Hematopoietic multipotent progenitor cell treated with erythropoietin and hydrocortisone succinate and interleukin-3 and kit ligand, for 6 days (in vitro differentiated cells): Measurements from ENCODE around the gene VN1R5.
"Not testable (repeated sequence)": the region's sequence is repeated elsewhere in the genome, so short reads cannot be mapped to it uniquely, and the experiment has no call there.

ENCODE experiments used
- DNase-seq: peaks from one replicate; pipeline ENCODE4 v3.0.0-alpha.2; 2015

Gene VN1R5

GRCh38 chr1:247274605-247275256, 18.9 kb downstream of the VN1R5 start:
- no peak for DNase-seq

GRCh38 chr1:247277191-247277590, 21.3 kb downstream of the VN1R5 start:
- no peak for DNase-seq

GRCh38 chr1:247281001-247281574, 25.2 kb downstream of the VN1R5 start:
- no peak for DNase-seq

- DNase-seq = no peak
These were observed 30.3 kb downstream of the VN1R5 start for GRCh38 chr1:247286134-247286670.

- no peak for DNase-seq
These were observed 31.6 kb downstream of the VN1R5 start for GRCh38 chr1:247287460-247287859.

GRCh38 chr1:247288341-247288740, 32.5 kb downstream of the VN1R5 start:
- DNase-seq = no peak

- DNase-seq = not testable (repeated sequence)
These were observed 33.5 kb downstream of the VN1R5 start for GRCh38 chr1:247289274-247289892.

GRCh38 chr1:247290576-247290975, 34.7 kb downstream of the VN1R5 start:
- DNase-seq = no peak

GRCh38 chr1:247291161-247291560, 35.3 kb downstream of the VN1R5 start:
- DNase-seq = no peak

- DNase-seq = peak; percentile 27
These were observed 36.1 kb downstream of the VN1R5 start for GRCh38 chr1:247291833-247292561.

GRCh38 chr1:247293047-247293446, 37.2 kb downstream of the VN1R5 start:
- DNase-seq = no peak

- no peak for DNase-seq
These were observed 38.4 kb downstream of the VN1R5 start for GRCh38 chr1:247294282-247294681.

GRCh38 chr1:247295274-247295684, 39.4 kb downstream of the VN1R5 start:
- no peak for DNase-seq

GRCh38 chr1:247295746-247296145, 39.9 kb downstream of the VN1R5 start:
- DNase-seq = no peak

- peak; percentile 5 for DNase-seq
These were observed 40.8 kb downstream of the VN1R5 start for GRCh38 chr1:247296599-247297180.

GRCh38 chr1:247297263-247298123, 41.6 kb downstream of the VN1R5 start:
- DNase-seq = no peak

GRCh38 chr1:247298124-247298481, 42.2 kb downstream of the VN1R5 start:
- DNase-seq = no peak

- DNase-seq = no peak
These were observed 42.8 kb downstream of the VN1R5 start for GRCh38 chr1:247298701-247299100.

- no peak for DNase-seq
These were observed 44.0 kb downstream of the VN1R5 start for GRCh38 chr1:247299723-247300381.

GRCh38 chr1:247300491-247301175, 44.8 kb downstream of the VN1R5 start:
- DNase-seq = no peak

- no peak for DNase-seq
These were observed 45.3 kb downstream of the VN1R5 start for GRCh38 chr1:247301176-247301540.
